IMR-90 (cell line): Measurements from ENCODE around the gene TSC1. TPM values are rescaled to one million over a fixed set of nuclear protein-coding genes. Genes with fewer than 3 reads are reported as not detected.

Source experiments
- ATAC-seq: fragments of 200-7000 bp; cut with Tn5 transposase; 2 replicates; pipeline ENCODE4 v1.9.1; 2020; ENCODE audit warnings: low read depth, mild to moderate bottlenecking, moderate library complexity
- BruUV-seq: library from RNA; stranded (reverse); fragments of 400-500 nt; replicated peaks from 2 replicates; lab custom pipeline; 2021; lab: Mats Ljungman, UMichigan
- CTCF ChIA-PET: fragments of 300-600 bp; formaldehyde crosslinking; extraction: SDS; loops from one replicate; lab custom pipeline; 2021; ENCODE audit warnings: antibody characterized with exemption; lab: Yijun Ruan, JAX
- POLR2A ChIA-PET: fragments of 300-600 bp; sonication (Branson Sonifier 250); formaldehyde crosslinking; loops from one replicate; lab custom pipeline; 2022; ENCODE audit warnings: antibody characterized with exemption; ENCODE audit not compliant: unreplicated experiment; lab: Charles Lee
- DNase-seq: peaks from one replicate; pipeline ENCODE4 v3.0.0; 2013
- H2AFZ ChIP-seq: replicated peaks from 2 replicates; pipeline ENCODE3; 2013; ENCODE audit warnings: low read length, mild to moderate bottlenecking; ENCODE audit not compliant: poor library complexity
- H2AK5ac ChIP-seq: 2 replicates; pipeline ENCODE4 v1.6.1; 2013; ENCODE audit warnings: low read depth, low read length, inconsistent platforms
- H2AK9ac ChIP-seq: replicated peaks from 2 replicates; pipeline ENCODE3; 2013; ENCODE audit warnings: mild to moderate bottlenecking, low read depth, low read length, moderate library complexity; ENCODE audit not compliant: poor library complexity
- H2BK120ac ChIP-seq: 2 replicates; pipeline ENCODE4 v1.6.1; 2013; ENCODE audit warnings: low read depth, low read length, inconsistent platforms
- H2BK15ac ChIP-seq: 3 replicates; pipeline ENCODE4 v1.6.1; 2013; ENCODE audit warnings: low read depth, low read length, inconsistent platforms
- H2BK20ac ChIP-seq: 2 replicates; pipeline ENCODE4 v1.6.1; 2013; ENCODE audit warnings: low read depth, mild to moderate bottlenecking, inconsistent platforms, low read length, moderate library complexity
- H2BK5ac ChIP-seq: 2 replicates; pipeline ENCODE4 v1.6.1; 2013; ENCODE audit warnings: mild to moderate bottlenecking, low read depth, low read length, inconsistent platforms; ENCODE audit not compliant: poor library complexity, severe bottlenecking
- H3K14ac ChIP-seq: replicated peaks from 2 replicates; pipeline ENCODE4 v1.6.1; 2013; ENCODE audit warnings: low read depth, low read length, inconsistent platforms
- H3K18ac ChIP-seq: 2 replicates; pipeline ENCODE4 v1.6.1; 2013; ENCODE audit warnings: low read depth, low read length, control low read depth
- H3K23ac ChIP-seq: 2 replicates; pipeline ENCODE4 v1.6.1; 2013; ENCODE audit warnings: low read depth, low read length, inconsistent platforms
- H3K27ac ChIP-seq: 2 replicates; pipeline ENCODE4 v1.5.1; 2013; ENCODE audit warnings: mild to moderate bottlenecking, control low read depth, low read length; ENCODE audit not compliant: insufficient read depth
- H3K27me3 ChIP-seq: 2 replicates; pipeline ENCODE4 v1.6.1; 2013; ENCODE audit warnings: low read length; ENCODE audit not compliant: control insufficient read depth, insufficient read depth
- H3K36me3 ChIP-seq: 2 replicates; pipeline ENCODE4 v1.6.1; 2013; ENCODE audit warnings: low read length, mixed read lengths; ENCODE audit not compliant: control insufficient read depth, insufficient read depth
- H3K4ac ChIP-seq: 2 replicates; pipeline ENCODE4 v1.6.1; 2013; ENCODE audit warnings: low read depth, low read length, inconsistent platforms
- H3K4me1 ChIP-seq: 2 replicates; pipeline ENCODE4 v1.6.1; 2013; ENCODE audit warnings: low read length, mixed read lengths; ENCODE audit not compliant: control insufficient read depth, insufficient read depth
- H3K4me2 ChIP-seq: 2 replicates; pipeline ENCODE4 v1.6.1; 2013; ENCODE audit warnings: low read depth, mild to moderate bottlenecking, control low read depth, low read length, moderate library complexity
- H3K4me3 ChIP-seq: 2 replicates; pipeline ENCODE4 v1.5.1; 2013; ENCODE audit warnings: low read depth, mild to moderate bottlenecking, control low read depth, low read length, moderate library complexity; ENCODE audit not compliant: insufficient read depth
- H3K56ac ChIP-seq: 2 replicates; pipeline ENCODE4 v1.6.1; 2013; ENCODE audit warnings: low read length, inconsistent platforms; ENCODE audit not compliant: insufficient read depth; ENCODE audit errors: extremely low read depth
- H3K79me1 ChIP-seq, 2 experiments: 2 replicates each; pipeline ENCODE4 v1.6.1; 2013; ENCODE audit warnings: low read length in 2 of 2, inconsistent platforms in 1 of 2, low read depth in 1 of 2
- H3K9ac ChIP-seq: 2 replicates; pipeline ENCODE4 v1.6.1; 2013; ENCODE audit warnings: low read depth, low read length, control low read depth
- H3K9me1 ChIP-seq: 2 replicates; pipeline ENCODE4 v1.6.1; 2013; ENCODE audit warnings: low read length, inconsistent platforms; ENCODE audit not compliant: insufficient read depth
- H3K9me3 ChIP-seq: 2 replicates; pipeline ENCODE4 v1.6.1; 2013; ENCODE audit warnings: low read length; ENCODE audit not compliant: control insufficient read depth, insufficient read depth
- H4K20me1 ChIP-seq: 2 replicates; pipeline ENCODE4 v1.6.1; 2013; ENCODE audit warnings: low read length, inconsistent platforms; ENCODE audit not compliant: insufficient read depth
- H4K5ac ChIP-seq: 2 replicates; pipeline ENCODE4 v1.6.1; 2013; ENCODE audit warnings: mild to moderate bottlenecking, low read depth, low read length, control low read depth
- H4K8ac ChIP-seq, 2 experiments: 2 replicates each; pipeline ENCODE4 v1.6.1; 2013; ENCODE audit warnings: low read depth in 2 of 2, low read length in 2 of 2, control low read depth in 1 of 2, inconsistent platforms in 1 of 2
- H4K91ac ChIP-seq: 2 replicates; pipeline ENCODE4 v1.6.1; 2013; ENCODE audit warnings: low read depth, low read length, inconsistent platforms; ENCODE audit not compliant: insufficient read depth
- BHLHE40 ChIP-seq: fragments of 150-350 bp; IDR thresholded peaks from 2 replicates; pipeline ENCODE4 v1.6.1; 2016; ENCODE audit warnings: mild to moderate bottlenecking, low read depth, low read length
- CEBPB ChIP-seq: IDR thresholded peaks from 2 replicates; pipeline ENCODE4 v1.6.1; 2012; ENCODE audit warnings: low read depth, low read length, improper control_type of control experiment
- CHD1 ChIP-seq: IDR thresholded peaks from 2 replicates; pipeline ENCODE4 v1.6.1; 2012; ENCODE audit warnings: low read depth, low read length, improper control_type of control experiment
- ELK1 ChIP-seq: fragments of 150-350 bp; IDR thresholded peaks from 2 replicates; pipeline ENCODE4 v1.6.1; 2016; ENCODE audit warnings: low read depth, mild to moderate bottlenecking, low read length, moderate library complexity, borderline replicate concordance
- FOS ChIP-seq: fragments of 150-350 bp; IDR thresholded peaks from 2 replicates; pipeline ENCODE4 v1.6.1; 2016; ENCODE audit warnings: low read depth, low read length
- MAFK ChIP-seq: IDR thresholded peaks from 2 replicates; pipeline ENCODE4 v1.6.1; 2012; ENCODE audit warnings: low read depth, low read length, improper control_type of control experiment
- MAZ ChIP-seq: IDR thresholded peaks from 2 replicates; pipeline ENCODE4 v1.6.1; 2012; ENCODE audit warnings: low read depth, mild to moderate bottlenecking, low read length, improper control_type of control experiment, moderate library complexity, borderline replicate concordance
- MXI1 ChIP-seq: IDR thresholded peaks from 2 replicates; pipeline ENCODE4 v1.6.1; 2012; ENCODE audit warnings: low read depth, mild to moderate bottlenecking, low read length, moderate library complexity, borderline replicate concordance
- NFE2L2 ChIP-seq: fragments of 150-350 bp; IDR thresholded peaks from 2 replicates; pipeline ENCODE4 v1.6.1; 2016; ENCODE audit warnings: low read depth, mild to moderate bottlenecking, low read length
- POLR2A ChIP-seq: IDR thresholded peaks from 2 replicates; pipeline ENCODE4 v1.6.1; 2012; ENCODE audit warnings: mild to moderate bottlenecking, low read depth, low read length
- RAD21 ChIP-seq: IDR thresholded peaks from 2 replicates; pipeline ENCODE4 v1.6.1; 2012; ENCODE audit warnings: low read length, improper control_type of control experiment
- RCOR1 ChIP-seq: IDR thresholded peaks from 2 replicates; pipeline ENCODE4 v1.6.1; 2012; ENCODE audit warnings: mild to moderate bottlenecking, low read length, improper control_type of control experiment; ENCODE audit not compliant: insufficient replicate concordance
- RFX5 ChIP-seq: IDR thresholded peaks from 2 replicates; pipeline ENCODE4 v1.8.0; 2012; ENCODE audit warnings: low read depth, mild to moderate bottlenecking, low read length, moderate library complexity
- SMC3 ChIP-seq: fragments of 150-350 bp; IDR thresholded peaks from 2 replicates; pipeline ENCODE4 v1.6.1; 2016; ENCODE audit warnings: low read depth, mild to moderate bottlenecking, antibody characterized with exemption, low read length, moderate library complexity
- USF2 ChIP-seq: fragments of 150-350 bp; IDR thresholded peaks from 2 replicates; pipeline ENCODE4 v1.6.1; 2017; ENCODE audit warnings: mild to moderate bottlenecking, antibody characterized with exemption, low read length, low read depth
- WGBS, 2 experiments: methylation state at CpG; one replicate each; pipeline versions ENCODE4 v1.1.5 to v1.1.7; 2013; ENCODE audit warnings: missing lambda C conversion rate in 2 of 2; ENCODE audit not compliant: insufficient read length in 1 of 2; ENCODE audit errors: extremely low coverage in 2 of 2; 5-methylcytosine and 5-hydroxymethylcytosine counted together
- dilution Hi-C: fragments of 300-500 bp; cut with HindIII; formaldehyde crosslinking; loops from one replicate; pipeline ENCODE4 v1.14.3; 2018; ENCODE audit warnings: low sequenced_read_pairs; ENCODE audit not compliant: unreplicated experiment
- in situ Hi-C: fragments of 300-500 bp; cut with MboI; formaldehyde crosslinking; loops from 3 replicates; pipeline ENCODE4 v1.14.3; 2019; ENCODE audit warnings: low sequenced_read_pairs, inconsistent platforms, mixed read lengths
- intact Hi-C: fragments of 100-400 bp; cut with micrococcal nuclease; formaldehyde crosslinking; loops from 2 replicates; pipeline ENCODE4 v1.10.0; 2022
- polyA plus RNA-seq, 3 experiments: library from polyadenylated mRNA; depleted of rRNA; stranded (reverse); fragments of >200 nt; gene quantifications; 2 replicates each; pipeline ENCODE4 v1.2.3, GENCODE V29; 2012; ENCODE audit warnings: low replicate concordance in 1 of 3
- total RNA-seq: library from RNA; depleted of rRNA; stranded (reverse); fragments of >200 nt; gene quantifications from 2 replicates; pipeline ENCODE4 v1.2.3, GENCODE V29; 2012
- TF ChIP-seq, protein P1 (sequence below): conservative IDR thresholded peaks from 2 replicates; pipeline ENCODE4 v1.5.1; 2012; ENCODE audit warnings: mild to moderate bottlenecking, low read depth, low read length, improper control_type of control experiment

Gene TSC1
- total and polyA plus RNA-seq, 2 of the 4 experiments (the other 2 are of a cell fraction): 25.7 to 56.3 TPM

DNA sequence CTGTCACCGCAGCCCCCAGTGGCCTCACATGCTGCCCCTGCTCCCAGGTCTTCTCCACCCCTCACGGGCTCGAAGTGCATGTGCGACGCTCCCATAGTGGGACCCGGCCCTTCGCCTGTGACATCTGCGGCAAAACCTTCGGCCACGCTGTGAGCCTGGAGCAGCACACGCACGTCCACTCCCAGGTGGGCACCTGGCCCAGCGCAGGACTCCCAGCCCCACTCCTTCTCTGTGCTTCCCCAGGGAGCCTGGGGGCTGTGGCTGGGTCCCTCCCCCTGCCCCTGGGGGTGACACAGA, 44.5 kb upstream of the TSC1 start:
- H3K9me3 ChIP-seq: no peaks in the 10 kb centered on the region
- H3K14ac ChIP-seq: no peak overlapping the region
- H2BK120ac ChIP-seq: no peak overlapping the region
- H3K27me3 ChIP-seq: peaks cover 69% of the 10 kb centered on the region
- H2BK20ac ChIP-seq: no peak overlapping the region
- H3K9me1 ChIP-seq: no peaks in the 10 kb centered on the region
- no peak overlapping the region for H3K4me2 ChIP-seq
- in situ Hi-C loops (no loop called here), intact Hi-C loops (no loop called here), dilution Hi-C loops (no loop called here)
- 88% methylated on average over 6 of the region's 13 CpGs; no CpG with 5 or more reads in 1 of the 2 experiments for WGBS, 2 experiments
- DNase-seq (no peak), ATAC-seq (no peak)
- CTCF ChIA-PET: no interaction called here
- H3K9ac ChIP-seq: no peak overlapping the region
- no peak overlapping the region for H2AK9ac ChIP-seq
- POLR2A ChIA-PET: no interaction called here
- H2AFZ ChIP-seq: no peak overlapping the region
- no peak overlapping the region for H3K4ac ChIP-seq
- H3K56ac ChIP-seq: no peak overlapping the region
- H4K5ac ChIP-seq: no peak overlapping the region
- BruUV-seq: no TSS peak
- no peaks in the 10 kb centered on the region for H3K36me3 ChIP-seq
- no peak overlapping the region for H3K27ac ChIP-seq
- H3K4me3 ChIP-seq: no peak overlapping the region
- H2BK5ac ChIP-seq: no peak overlapping the region
- H2BK15ac ChIP-seq: no peak overlapping the region
- H4K8ac ChIP-seq: no peak overlapping the region
- H4K20me1 ChIP-seq: no peaks in the 10 kb centered on the region
- no peak overlapping the region for H3K18ac ChIP-seq
- no peak overlapping the region for H3K23ac ChIP-seq
- no peaks in the 10 kb centered on the region for H3K79me1 ChIP-seq
- no peak overlapping the region for H4K91ac ChIP-seq
- H2AK5ac ChIP-seq: no peak overlapping the region
- no peak for TF ChIP-seq USF2
- TF ChIP-seq NFE2L2: no peak
- no peak for TF ChIP-seq MAZ
- TF ChIP-seq SMC3: no peak
- TF ChIP-seq ELK1: no peak
- TF ChIP-seq RFX5: no peak
- TF ChIP-seq BHLHE40: no peak
- TF ChIP-seq POLR2A: no peak
- TF ChIP-seq CEBPB: no peak
- no peak for TF ChIP-seq FOS
- no peak for TF ChIP-seq MXI1
- TF ChIP-seq MAFK: no peak
- TF ChIP-seq, protein P1, sequence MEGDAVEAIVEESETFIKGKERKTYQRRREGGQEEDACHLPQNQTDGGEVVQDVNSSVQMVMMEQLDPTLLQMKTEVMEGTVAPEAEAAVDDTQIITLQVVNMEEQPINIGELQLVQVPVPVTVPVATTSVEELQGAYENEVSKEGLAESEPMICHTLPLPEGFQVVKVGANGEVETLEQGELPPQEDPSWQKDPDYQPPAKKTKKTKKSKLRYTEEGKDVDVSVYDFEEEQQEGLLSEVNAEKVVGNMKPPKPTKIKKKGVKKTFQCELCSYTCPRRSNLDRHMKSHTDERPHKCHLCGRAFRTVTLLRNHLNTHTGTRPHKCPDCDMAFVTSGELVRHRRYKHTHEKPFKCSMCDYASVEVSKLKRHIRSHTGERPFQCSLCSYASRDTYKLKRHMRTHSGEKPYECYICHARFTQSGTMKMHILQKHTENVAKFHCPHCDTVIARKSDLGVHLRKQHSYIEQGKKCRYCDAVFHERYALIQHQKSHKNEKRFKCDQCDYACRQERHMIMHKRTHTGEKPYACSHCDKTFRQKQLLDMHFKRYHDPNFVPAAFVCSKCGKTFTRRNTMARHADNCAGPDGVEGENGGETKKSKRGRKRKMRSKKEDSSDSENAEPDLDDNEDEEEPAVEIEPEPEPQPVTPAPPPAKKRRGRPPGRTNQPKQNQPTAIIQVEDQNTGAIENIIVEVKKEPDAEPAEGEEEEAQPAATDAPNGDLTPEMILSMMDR: no peak
- TF ChIP-seq RCOR1: no peak
- TF ChIP-seq RAD21: no peak
- no peak for TF ChIP-seq CHD1
- no peaks in the 10 kb centered on the region for H3K4me1 ChIP-seq
